GM12865 (cell line): ENCODE data around the gene KIAA1328.
A peak's percentile ranks its signal among the peaks of the same experiment; 100 is the strongest.

Experiments
- DNase-seq: peaks from one replicate; pipeline ENCODE4 v3.0.0; 2010; ENCODE audit warnings: low read depth
- H3K4me3 ChIP-seq: 2 replicates; pipeline ENCODE4 v1.5.1; 2011; ENCODE audit warnings: mild to moderate bottlenecking, low read depth, low read length, control low read depth
- CTCF ChIP-seq: IDR thresholded peaks from 2 replicates; pipeline ENCODE4 v1.5.1; 2011; ENCODE audit warnings: low read length, control low read depth, low read depth, inconsistent platforms; ENCODE audit not compliant: insufficient read depth; ENCODE audit errors: missing control alignments

KIAA1328 gene

GRCh38 chr18:37261988-37262387 lies 433.1 kb downstream of the KIAA1328 start:
- no peak for TF ChIP-seq CTCF
- no peak for DNase-seq
- H3K4me3 ChIP-seq = no peak overlapping the region

GRCh38 chr18:37264956-37265355 lies 436.0 kb downstream of the KIAA1328 start:
- no peak for DNase-seq

GRCh38 chr18:37265382-37265781 lies 436.5 kb downstream of the KIAA1328 start:
- no peak for DNase-seq
- no peak for TF ChIP-seq CTCF
- no peak overlapping the region for H3K4me3 ChIP-seq

More at GRCh38 chr18:37264956-37265355, 436.0 kb downstream of the KIAA1328 start:
- H3K4me3 ChIP-seq = no peak overlapping the region
- TF ChIP-seq CTCF = no peak

- H3K4me3 ChIP-seq = no peak overlapping the region
- DNase-seq = no peak
- peak; percentile 10 for TF ChIP-seq CTCF
Measured at GRCh38 chr18:37266290-37266689, 437.4 kb downstream of the KIAA1328 start.

GRCh38 chr18:37270038-37270665 lies 441.2 kb downstream of the KIAA1328 start:
- TF ChIP-seq CTCF = no peak
- DNase-seq = peak; percentile 48
- H3K4me3 ChIP-seq = no peak overlapping the region

GRCh38 chr18:37270666-37271052 lies 441.7 kb downstream of the KIAA1328 start:
- no peak for TF ChIP-seq CTCF
- no peak overlapping the region for H3K4me3 ChIP-seq
- DNase-seq = no peak

- H3K4me3 ChIP-seq = no peak overlapping the region
- DNase-seq = no peak
- TF ChIP-seq CTCF = no peak
Measured at GRCh38 chr18:37272226-37272625, 443.3 kb downstream of the KIAA1328 start.
